Stomach (tissue), 4 donors: Measurements from ENCODE around the gene RPL26.

ENCODE experiments used
- CTCF ChIP-seq, 7 experiments: fragments of 450-650 bp in 4 of 7; fragments of 200-600 bp in 3 of 7; sonication (generic) in 3 of 7; IDR thresholded peaks; one replicate each; pipeline ENCODE4 v1.5.1; 2016 to 2019; ENCODE audit warnings: antibody characterized with exemption in 7 of 7, control low read depth in 2 of 7, mild to moderate bottlenecking in 1 of 7
- EP300 ChIP-seq: sonication (generic); formaldehyde crosslinking; IDR thresholded peaks from one replicate; pipeline ENCODE4 v1.6.1; 2017; ENCODE audit warnings: antibody characterized with exemption
- POLR2A ChIP-seq, 4 donors: fragments of 450-650 bp; IDR thresholded peaks; one replicate each; pipeline ENCODE4 v1.6.1; 2016; ENCODE audit warnings: antibody characterized with exemption in 4 of 4, control low read depth in 2 of 4, mild to moderate bottlenecking in 1 of 4, moderate library complexity in 1 of 4
- POLR2AphosphoS5 ChIP-seq, 3 donors: sonication (generic); formaldehyde crosslinking; IDR thresholded peaks; one replicate each; pipeline ENCODE4 v1.6.1; 2016; ENCODE audit warnings: antibody characterized with exemption in 3 of 3

- TF ChIP-seq CTCF (IDR thresholded peaks at IDR 0.05) (no peak), POLR2A (IDR thresholded peaks at IDR 0.05) (no peak), POLR2AphosphoS5 (IDR thresholded peaks at IDR 0.05) (no peak), EP300 (no peak)
Observed at GRCh38 chr17:8338753-8339140, 44.2 kb downstream of the RPL26 start.
